AG09319 (cell line): ENCODE results near the gene XYLT1.

Experiments used
- DNase-seq: peaks from one replicate; pipeline ENCODE4 v3.0.0-alpha.2; 2010; ENCODE audit warnings: low read depth; ENCODE audit errors: extremely low read depth
- CTCF ChIP-seq: IDR thresholded peaks from 2 replicates; pipeline ENCODE4 v1.5.1; 2011; ENCODE audit warnings: low read depth, mild to moderate bottlenecking, inconsistent platforms, low read length, moderate library complexity

XYLT1 gene

GRCh38 chr16:17261197-17261858 is 209.4 kb downstream of the XYLT1 start:
- TF ChIP-seq CTCF, result no peak
- DNase-seq, result no peak

- no peak for TF ChIP-seq CTCF
- DNase-seq, result no peak
Observed at GRCh38 chr16:17260276-17260849, 210.4 kb downstream of the XYLT1 start.

- TF ChIP-seq CTCF, result no peak
- no peak for DNase-seq
Observed at GRCh38 chr16:17259751-17260270, 210.9 kb downstream of the XYLT1 start.

- TF ChIP-seq CTCF, result no peak
- no peak for DNase-seq
Observed at GRCh38 chr16:17258848-17259713, 211.7 kb downstream of the XYLT1 start.

GRCh38 chr16:17258077-17258599 is 212.6 kb downstream of the XYLT1 start:
- no peak for DNase-seq
- no peak for TF ChIP-seq CTCF

- no peak for TF ChIP-seq CTCF
- no peak for DNase-seq
Observed at GRCh38 chr16:17257426-17258023, 213.2 kb downstream of the XYLT1 start.
